NCI-H2107 (cell line): ENCODE results near the gene EXTL1.
A peak's percentile ranks its signal among the peaks of the same experiment; 100 is the strongest.

Experiments
- DNase-seq: peaks from one replicate; lab custom pipeline; 2025; lab: John Stamatoyannopoulos, UW

The EXTL1 gene

GRCh38 chr1:25997828-25998761, 23.5 kb upstream of the EXTL1 start, which contains the start of gene PAFAH2:
TSS of gene PAFAH2 (minus strand) at chr1:25998063. CDS start at chr1:25990816, 7,247 bp downstream.
- peak; percentile 99 for DNase-seq

DNA sequence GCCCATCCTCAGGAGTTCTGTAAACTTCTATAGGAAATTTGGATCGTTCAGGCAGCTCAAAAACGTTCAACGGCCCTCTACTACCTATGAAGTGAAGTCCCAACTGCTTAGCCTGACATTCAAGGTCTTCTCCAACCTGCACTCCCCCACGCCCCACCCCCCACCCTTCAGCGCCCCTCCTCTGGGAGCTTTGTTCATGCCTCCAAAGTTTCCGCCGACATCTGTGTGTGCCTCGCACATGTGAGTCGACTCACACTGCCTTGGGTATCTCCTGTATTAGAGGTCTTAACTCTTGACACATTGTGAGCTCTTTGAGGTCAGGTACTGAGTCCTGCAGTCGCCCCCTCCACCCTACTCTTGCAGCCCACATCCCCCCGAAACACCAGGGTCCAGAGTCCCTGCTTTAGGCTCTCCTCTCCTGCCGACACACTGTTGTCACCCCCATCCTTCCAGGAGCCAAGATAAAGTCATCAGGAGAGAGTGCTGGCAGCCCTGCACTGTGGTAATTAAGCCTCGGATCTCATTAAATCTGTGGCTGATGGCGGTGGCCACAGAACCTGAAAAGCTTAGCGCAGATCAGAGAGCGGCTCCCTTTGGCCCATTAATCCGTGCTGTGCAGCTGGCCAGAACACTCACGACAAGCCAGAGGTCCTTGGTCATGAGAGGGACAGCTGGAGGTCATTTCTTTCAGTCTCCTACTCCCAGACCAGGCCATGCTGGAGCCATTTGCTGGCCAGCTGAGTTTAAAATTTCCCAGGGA, 22.4 kb upstream of the EXTL1 start:
- no peak for DNase-seq

DNA sequence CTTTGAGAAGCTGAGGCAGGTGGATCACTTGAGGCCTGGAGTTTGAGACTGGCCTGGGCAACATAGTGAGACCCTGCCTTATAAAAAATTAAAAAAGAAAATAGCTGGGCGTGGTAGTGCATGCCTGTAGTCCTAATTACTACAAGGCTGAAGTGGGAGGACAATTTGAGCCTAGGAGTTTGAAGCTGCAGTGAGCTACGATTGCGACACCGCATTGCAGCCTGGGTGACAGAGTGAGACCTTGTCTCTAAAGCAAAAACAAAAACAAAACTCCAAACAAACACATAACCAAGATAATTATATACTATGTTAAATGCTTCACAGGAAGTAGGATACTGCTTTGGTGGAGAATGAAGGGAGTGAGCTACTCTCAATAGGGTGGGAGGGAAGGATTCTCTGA, 18.3 kb upstream of the EXTL1 start:
- DNase-seq, result no peak

- no peak for DNase-seq
Observed at GRCh38 chr1:26003756-26004155, 17.8 kb upstream of the EXTL1 start.

- DNase-seq, result no peak
Observed at GRCh38 chr1:26005434-26006105, 16.0 kb upstream of the EXTL1 start.

DNA sequence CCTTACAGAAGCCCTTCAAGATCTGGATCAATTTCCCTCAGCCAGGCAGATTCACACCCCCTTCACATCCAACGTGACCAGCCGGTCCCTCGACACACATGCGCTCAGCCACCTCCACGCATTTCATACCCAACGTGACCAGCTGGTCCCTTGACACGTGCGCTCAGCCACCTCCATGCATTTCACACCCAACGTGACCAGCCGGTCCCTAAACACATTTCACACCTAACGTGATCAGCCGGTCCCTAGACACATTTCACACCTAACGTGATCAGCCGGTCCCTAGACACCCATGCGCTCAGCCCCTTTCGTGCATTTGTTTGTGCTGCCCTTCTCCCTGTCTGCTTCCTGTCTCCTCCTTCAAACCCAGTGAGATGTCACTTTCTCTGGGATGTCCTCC, 14.9 kb upstream of the EXTL1 start:
- DNase-seq, result no peak

GRCh38 chr1:26009796-26010447, 11.7 kb upstream of the EXTL1 start:
- DNase-seq, result no peak

- DNase-seq, result peak; percentile 35
Observed at GRCh38 chr1:26010825-26011224, 10.8 kb upstream of the EXTL1 start.

GRCh38 chr1:26012864-26013263, 8.7 kb upstream of the EXTL1 start:
- DNase-seq, result no peak

- no peak for DNase-seq
Observed at GRCh38 chr1:26014179-26014578, 7.4 kb upstream of the EXTL1 start.

- no peak for DNase-seq
Observed at GRCh38 chr1:26015358-26015757, 6.2 kb upstream of the EXTL1 start.

DNA sequence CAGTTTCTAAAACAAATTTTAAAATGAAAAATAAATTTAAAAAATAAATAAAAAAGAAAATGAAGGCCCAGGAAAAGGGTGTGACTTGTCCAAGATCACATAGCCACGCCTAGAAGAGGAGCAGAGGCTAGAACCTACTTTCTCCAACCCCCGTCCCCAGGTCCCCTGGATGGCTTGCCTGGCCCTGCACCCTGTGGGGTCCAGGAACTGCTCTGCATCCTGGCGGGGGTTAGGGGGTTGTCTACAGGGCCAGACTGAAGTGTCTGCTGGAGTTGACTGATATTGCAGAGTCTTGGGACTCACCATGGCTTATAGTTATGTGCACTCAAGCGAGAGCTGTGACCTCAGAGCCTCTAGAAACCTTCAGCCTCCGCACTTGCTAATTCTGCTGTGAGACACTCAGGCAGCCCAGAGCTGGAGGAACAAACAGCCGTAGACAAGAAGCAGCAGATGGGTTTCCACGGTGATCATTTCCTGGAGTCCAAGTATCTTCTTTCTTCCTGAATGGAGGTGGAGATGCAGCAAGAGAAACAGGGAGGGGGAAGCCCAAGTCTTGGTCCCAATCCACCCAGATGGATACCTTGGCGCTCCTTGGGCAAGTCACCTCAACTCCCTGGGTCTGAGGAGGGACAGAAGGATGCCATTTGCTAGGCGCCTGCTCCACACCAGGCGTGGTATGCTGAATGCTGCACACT, 5.2 kb upstream of the EXTL1 start:
- no peak for DNase-seq

DNA sequence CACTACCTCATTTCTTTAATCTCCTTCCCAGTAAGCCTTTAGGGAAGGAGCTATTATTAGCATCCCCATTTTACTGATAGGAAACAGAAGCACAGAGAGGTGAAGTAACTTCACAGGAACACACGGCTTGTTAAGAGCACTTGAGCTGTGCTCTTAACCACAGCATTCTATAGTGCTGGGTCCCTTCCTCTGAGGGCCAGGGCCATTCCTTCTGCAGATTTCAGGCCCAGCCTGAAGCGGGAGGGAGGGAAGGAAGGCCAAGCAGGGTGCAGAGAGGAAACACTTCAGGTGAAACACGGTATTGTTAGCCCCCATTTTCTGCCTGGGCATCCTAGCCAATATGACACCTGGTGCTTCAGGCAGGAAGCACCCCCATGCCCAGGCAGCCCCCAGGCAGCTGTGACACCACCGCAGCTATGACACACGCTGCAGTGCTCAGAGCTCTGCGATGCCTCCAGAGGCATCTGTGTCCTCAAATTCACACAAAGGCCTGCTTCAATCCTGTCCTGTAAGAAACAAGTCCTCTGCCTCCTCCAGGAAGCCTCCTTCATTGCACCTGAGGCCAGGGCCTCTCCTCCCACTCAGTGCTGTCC, 4.5 kb upstream of the EXTL1 start:
- DNase-seq, result no peak

- DNase-seq, result no peak
Observed at GRCh38 chr1:26017606-26018005, 4.0 kb upstream of the EXTL1 start.

- no peak for DNase-seq
Observed at GRCh38 chr1:26019641-26020315, 1.8 kb upstream of the EXTL1 start.

DNA sequence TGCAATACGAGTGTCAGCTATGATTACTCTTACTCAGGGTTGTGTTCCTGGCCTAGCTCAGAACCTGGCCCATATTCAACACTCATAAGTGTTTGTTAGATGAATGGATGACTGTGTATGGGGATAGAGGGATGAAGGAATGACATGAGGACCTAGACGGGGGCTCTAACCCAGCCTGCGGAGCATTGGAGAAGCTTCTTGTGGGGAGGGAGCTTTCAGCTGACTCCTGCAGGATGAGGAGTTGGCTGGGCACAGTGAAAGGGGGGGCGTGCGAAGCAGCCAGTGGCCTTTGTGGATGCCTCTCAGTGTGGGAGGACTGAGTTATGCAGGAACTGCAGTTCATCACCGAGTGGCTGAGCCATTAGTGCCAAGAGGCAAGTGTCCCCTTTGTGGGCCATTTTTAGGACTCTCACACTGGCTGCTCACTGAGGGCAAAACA, 1.2 kb upstream of the EXTL1 start:
- no peak for DNase-seq

- DNase-seq, result no peak
Observed at GRCh38 chr1:26020941-26021646, 481 bp upstream of the EXTL1 start.

GRCh38 chr1:26022404-26022779, 817 bp downstream of the EXTL1 start:
- no peak for DNase-seq

- DNase-seq, result no peak
Observed at GRCh38 chr1:26023009-26023408, 1.4 kb downstream of the EXTL1 start.

GRCh38 chr1:26023826-26024225, 2.3 kb downstream of the EXTL1 start:
- no peak for DNase-seq
